Measurements from ENCODE around the gene RPL41.
A peak's percentile ranks its signal among the peaks of the same experiment; 100 is the strongest.

Gene RPL41

DNA sequence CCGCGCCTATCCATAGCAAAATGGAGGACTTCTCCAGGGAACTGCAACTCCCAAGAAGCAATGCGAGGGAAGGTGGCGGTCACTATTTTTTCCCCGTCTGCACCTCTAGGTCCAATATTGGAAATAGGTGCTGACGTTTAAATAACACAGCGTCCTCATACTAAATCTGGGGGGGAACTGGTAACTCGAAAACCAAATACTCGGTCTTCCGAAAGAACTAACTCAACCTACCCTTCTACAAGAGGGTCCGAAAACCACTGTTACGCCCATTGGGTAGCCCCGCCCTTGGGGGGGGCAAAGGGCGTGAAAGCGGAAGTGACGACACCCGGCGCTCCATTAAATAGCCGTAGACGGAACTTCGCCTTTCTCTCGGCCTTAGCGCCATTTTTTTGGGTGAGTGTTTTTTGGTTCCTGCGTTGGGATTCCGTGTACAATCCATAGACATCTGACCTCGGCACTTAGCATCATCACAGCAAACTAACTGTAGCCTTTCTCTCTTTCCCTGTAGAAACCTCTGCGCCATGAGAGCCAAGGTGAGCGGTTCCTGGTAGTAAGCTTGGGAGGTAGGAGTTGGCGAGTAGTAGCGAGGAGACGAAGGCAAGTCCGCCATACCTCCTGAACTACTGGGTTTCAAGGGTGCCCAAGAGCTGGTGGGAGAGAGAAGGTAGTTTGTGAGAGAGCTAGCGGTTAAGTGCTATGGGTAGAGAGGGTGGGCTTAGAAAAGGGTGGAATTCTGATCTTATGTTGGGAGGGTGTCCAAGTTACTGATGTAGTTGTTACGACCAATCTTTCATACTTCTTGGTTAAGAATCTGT is at the start of gene RPL41 (continued):
- TF ChIP-seq, protein P1, sequence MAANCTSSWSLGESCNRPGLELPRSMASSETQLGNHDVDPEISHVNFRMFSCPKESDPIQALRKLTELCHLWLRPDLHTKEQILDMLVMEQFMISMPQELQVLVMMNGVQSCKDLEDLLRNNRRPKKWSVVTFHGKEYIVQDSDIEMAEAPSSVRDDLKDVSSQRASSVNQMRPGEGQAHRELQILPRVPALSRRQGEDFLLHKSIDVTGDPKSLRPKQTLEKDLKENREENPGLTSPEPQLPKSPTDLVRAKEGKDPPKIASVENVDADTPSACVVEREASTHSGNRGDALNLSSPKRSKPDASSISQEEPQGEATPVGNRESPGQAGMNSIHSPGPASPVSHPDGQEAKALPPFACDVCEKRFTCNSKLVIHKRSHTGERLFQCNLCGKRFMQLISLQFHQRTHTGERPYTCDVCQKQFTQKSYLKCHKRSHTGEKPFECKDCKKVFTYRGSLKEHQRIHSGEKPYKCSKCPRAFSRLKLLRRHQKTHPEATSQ (tag by site-specific recombination; IDR thresholded peaks at IDR 0.05): 0 out of 2 replicates have a peak, but pooled peaks have one; percentile 32
- TF ChIP-seq ZNF701 (tag by site-specific recombination; IDR thresholded peaks at IDR 0.05) (no peak), ZBTB21 (tag by site-specific recombination; IDR thresholded peaks at IDR 0.05) (peak; percentile 68), ZNF660 (tag by site-specific recombination; IDR thresholded peaks at IDR 0.05) (peak; percentile 98), ZNF112 (tag by site-specific recombination; IDR thresholded peaks at IDR 0.05) (no peak), FEZF1 (tag by site-specific recombination; IDR thresholded peaks at IDR 0.05) (no peak), ZNF416 (tag by site-specific recombination; IDR thresholded peaks at IDR 0.05) (no peak), KLF9 (tag by site-specific recombination; IDR thresholded peaks at IDR 0.05; ENCODE audit: low read depth) (peak; percentile 87), ZNF473 (tag by site-specific recombination; IDR thresholded peaks at IDR 0.05) (no peak), MZF1 (tag by site-specific recombination; IDR thresholded peaks at IDR 0.05; ENCODE audit: borderline replicate concordance) (no peak), ZNF221 (tag by site-specific recombination; IDR thresholded peaks at IDR 0.05; ENCODE audit: borderline replicate concordance) (peak; percentile 84), ZNF37A (tag by site-specific recombination; IDR thresholded peaks at IDR 0.05) (no peak), ZNF174 (tag by site-specific recombination; IDR thresholded peaks at IDR 0.05) (no peak), ZNF211 (tag by site-specific recombination; IDR thresholded peaks at IDR 0.05; ENCODE audit: low read depth) (no peak), ZNF274 (IDR thresholded peaks at IDR 0.05; ENCODE audit: low read length) (no peak), ZNF274 (tag by site-specific recombination; IDR thresholded peaks at IDR 0.05; ENCODE audit: borderline replicate concordance) (no peak), ZNF610 (tag by site-specific recombination; IDR thresholded peaks at IDR 0.05; ENCODE audit: borderline replicate concordance) (peak; percentile 37; the same call in 1 of the 2 replicates), REPIN1 (tag by site-specific recombination; IDR thresholded peaks at IDR 0.05; ENCODE audit: low read depth) (no peak), ZNF544 (tag by site-specific recombination; IDR thresholded peaks at IDR 0.05) (no peak), ZNF624 (tag by site-specific recombination; IDR thresholded peaks at IDR 0.05) (no peak), OSR2 (tag by site-specific recombination; IDR thresholded peaks at IDR 0.05) (no peak), ZNF184 (tag by site-specific recombination; IDR thresholded peaks at IDR 0.05) (no peak), ZNF585B (tag by site-specific recombination; IDR thresholded peaks at IDR 0.05) (no peak)
- TF ChIP-seq, protein P2, sequence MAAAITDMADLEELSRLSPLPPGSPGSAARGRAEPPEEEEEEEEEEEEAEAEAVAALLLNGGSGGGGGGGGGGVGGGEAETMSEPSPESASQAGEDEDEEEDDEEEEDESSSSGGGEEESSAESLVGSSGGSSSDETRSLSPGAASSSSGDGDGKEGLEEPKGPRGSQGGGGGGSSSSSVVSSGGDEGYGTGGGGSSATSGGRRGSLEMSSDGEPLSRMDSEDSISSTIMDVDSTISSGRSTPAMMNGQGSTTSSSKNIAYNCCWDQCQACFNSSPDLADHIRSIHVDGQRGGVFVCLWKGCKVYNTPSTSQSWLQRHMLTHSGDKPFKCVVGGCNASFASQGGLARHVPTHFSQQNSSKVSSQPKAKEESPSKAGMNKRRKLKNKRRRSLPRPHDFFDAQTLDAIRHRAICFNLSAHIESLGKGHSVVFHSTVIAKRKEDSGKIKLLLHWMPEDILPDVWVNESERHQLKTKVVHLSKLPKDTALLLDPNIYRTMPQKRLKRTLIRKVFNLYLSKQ (tag by site-specific recombination; IDR thresholded peaks at IDR 0.05; ENCODE audit: borderline replicate concordance): no peak
- TF ChIP-seq, protein P3, sequence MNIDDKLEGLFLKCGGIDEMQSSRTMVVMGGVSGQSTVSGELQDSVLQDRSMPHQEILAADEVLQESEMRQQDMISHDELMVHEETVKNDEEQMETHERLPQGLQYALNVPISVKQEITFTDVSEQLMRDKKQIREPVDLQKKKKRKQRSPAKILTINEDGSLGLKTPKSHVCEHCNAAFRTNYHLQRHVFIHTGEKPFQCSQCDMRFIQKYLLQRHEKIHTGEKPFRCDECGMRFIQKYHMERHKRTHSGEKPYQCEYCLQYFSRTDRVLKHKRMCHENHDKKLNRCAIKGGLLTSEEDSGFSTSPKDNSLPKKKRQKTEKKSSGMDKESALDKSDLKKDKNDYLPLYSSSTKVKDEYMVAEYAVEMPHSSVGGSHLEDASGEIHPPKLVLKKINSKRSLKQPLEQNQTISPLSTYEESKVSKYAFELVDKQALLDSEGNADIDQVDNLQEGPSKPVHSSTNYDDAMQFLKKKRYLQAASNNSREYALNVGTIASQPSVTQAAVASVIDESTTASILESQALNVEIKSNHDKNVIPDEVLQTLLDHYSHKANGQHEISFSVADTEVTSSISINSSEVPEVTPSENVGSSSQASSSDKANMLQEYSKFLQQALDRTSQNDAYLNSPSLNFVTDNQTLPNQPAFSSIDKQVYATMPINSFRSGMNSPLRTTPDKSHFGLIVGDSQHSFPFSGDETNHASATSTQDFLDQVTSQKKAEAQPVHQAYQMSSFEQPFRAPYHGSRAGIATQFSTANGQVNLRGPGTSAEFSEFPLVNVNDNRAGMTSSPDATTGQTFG (tag by site-specific recombination; IDR thresholded peaks at IDR 0.05; ENCODE audit: borderline replicate concordance): no peak
- TF ChIP-seq, protein P4, sequence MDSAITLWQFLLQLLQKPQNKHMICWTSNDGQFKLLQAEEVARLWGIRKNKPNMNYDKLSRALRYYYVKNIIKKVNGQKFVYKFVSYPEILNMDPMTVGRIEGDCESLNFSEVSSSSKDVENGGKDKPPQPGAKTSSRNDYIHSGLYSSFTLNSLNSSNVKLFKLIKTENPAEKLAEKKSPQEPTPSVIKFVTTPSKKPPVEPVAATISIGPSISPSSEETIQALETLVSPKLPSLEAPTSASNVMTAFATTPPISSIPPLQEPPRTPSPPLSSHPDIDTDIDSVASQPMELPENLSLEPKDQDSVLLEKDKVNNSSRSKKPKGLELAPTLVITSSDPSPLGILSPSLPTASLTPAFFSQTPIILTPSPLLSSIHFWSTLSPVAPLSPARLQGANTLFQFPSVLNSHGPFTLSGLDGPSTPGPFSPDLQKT (IDR thresholded peaks at IDR 0.05; ENCODE audit: borderline replicate concordance, low read depth, low read length): no peak
- TF ChIP-seq, protein P5, sequence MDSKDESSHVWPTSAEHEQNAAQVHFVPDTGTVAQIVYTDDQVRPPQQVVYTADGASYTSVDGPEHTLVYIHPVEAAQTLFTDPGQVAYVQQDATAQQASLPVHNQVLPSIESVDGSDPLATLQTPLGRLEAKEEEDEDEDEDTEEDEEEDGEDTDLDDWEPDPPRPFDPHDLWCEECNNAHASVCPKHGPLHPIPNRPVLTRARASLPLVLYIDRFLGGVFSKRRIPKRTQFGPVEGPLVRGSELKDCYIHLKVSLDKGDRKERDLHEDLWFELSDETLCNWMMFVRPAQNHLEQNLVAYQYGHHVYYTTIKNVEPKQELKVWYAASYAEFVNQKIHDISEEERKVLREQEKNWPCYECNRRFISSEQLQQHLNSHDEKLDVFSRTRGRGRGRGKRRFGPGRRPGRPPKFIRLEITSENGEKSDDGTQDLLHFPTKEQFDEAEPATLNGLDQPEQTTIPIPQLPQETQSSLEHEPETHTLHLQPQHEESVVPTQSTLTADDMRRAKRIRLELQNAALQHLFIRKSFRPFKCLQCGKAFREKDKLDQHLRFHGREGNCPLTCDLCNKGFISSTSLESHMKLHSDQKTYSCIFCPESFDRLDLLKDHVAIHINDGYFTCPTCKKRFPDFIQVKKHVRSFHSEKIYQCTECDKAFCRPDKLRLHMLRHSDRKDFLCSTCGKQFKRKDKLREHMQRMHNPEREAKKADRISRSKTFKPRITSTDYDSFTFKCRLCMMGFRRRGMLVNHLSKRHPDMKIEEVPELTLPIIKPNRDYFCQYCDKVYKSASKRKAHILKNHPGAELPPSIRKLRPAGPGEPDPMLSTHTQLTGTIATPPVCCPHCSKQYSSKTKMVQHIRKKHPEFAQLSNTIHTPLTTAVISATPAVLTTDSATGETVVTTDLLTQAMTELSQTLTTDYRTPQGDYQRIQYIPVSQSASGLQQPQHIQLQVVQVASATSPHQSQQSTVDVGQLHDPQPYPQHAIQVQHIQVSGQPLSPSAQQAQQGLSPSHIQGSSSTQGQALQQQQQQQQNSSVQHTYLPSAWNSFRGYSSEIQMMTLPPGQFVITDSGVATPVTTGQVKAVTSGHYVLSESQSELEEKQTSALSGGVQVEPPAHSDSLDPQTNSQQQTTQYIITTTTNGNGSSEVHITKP (tag by site-specific recombination; IDR thresholded peaks at IDR 0.05): peak; percentile 94
- TF ChIP-seq, protein P6, sequence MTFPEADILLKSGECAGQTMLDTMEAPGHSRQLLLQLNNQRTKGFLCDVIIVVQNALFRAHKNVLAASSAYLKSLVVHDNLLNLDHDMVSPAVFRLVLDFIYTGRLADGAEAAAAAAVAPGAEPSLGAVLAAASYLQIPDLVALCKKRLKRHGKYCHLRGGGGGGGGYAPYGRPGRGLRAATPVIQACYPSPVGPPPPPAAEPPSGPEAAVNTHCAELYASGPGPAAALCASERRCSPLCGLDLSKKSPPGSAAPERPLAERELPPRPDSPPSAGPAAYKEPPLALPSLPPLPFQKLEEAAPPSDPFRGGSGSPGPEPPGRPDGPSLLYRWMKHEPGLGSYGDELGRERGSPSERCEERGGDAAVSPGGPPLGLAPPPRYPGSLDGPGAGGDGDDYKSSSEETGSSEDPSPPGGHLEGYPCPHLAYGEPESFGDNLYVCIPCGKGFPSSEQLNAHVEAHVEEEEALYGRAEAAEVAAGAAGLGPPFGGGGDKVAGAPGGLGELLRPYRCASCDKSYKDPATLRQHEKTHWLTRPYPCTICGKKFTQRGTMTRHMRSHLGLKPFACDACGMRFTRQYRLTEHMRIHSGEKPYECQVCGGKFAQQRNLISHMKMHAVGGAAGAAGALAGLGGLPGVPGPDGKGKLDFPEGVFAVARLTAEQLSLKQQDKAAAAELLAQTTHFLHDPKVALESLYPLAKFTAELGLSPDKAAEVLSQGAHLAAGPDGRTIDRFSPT (tag by site-specific recombination; IDR thresholded peaks at IDR 0.05): no peak

Data from HEK293 (cell line).